ENCODE data around the gene DUOXA2.

The DUOXA2 gene

GRCh38 chr15:45118996-45119395 lies 4.9 kb downstream of the DUOXA2 start:
- no peak for DNase-seq (ENCODE audit: low read depth, low spot score)
- Histone ChIP-seq H3K9ac (ENCODE audit: insufficient read length) (no peak overlapping the region), H3K4me3 (no peak overlapping the region), H3K36me3 (ENCODE audit: insufficient read depth, low read length) (no peaks in the 10 kb centered on the region), H3K9me3 (ENCODE audit: low read depth, low read length) (no peaks in the 10 kb centered on the region), H3K27ac (no peak overlapping the region)
- TF ChIP-seq EZH2 (IDR thresholded peaks at IDR 0.05) (no peak), FOXP2 (optimal IDR thresholded peaks at IDR 0.05; ENCODE audit: control extremely low read depth, extremely low read length, insufficient read depth) (no peak), POLR2AphosphoS5 (IDR thresholded peaks at IDR 0.05; ENCODE audit: borderline replicate concordance, low read depth, low read length) (no peak)

- H3K4me3 ChIP-seq, result no peak overlapping the region
- TF ChIP-seq POLR2AphosphoS5 (IDR thresholded peaks at IDR 0.05; ENCODE audit: borderline replicate concordance, low read depth, low read length) (no peak), FOXP2 (optimal IDR thresholded peaks at IDR 0.05; ENCODE audit: control extremely low read depth, extremely low read length, insufficient read depth) (no peak), EZH2 (IDR thresholded peaks at IDR 0.05) (no peak)
- no peak for DNase-seq (ENCODE audit: low read depth, low spot score)
- no peak overlapping the region for H3K27ac ChIP-seq
- H3K36me3 ChIP-seq (ENCODE audit: insufficient read depth, low read length), result no peaks in the 10 kb centered on the region
- H3K9me3 ChIP-seq (ENCODE audit: low read depth, low read length), result no peaks in the 10 kb centered on the region
- H3K9ac ChIP-seq (ENCODE audit: insufficient read length), result no peak overlapping the region
Measured at GRCh38 chr15:45120081-45120972, 6.2 kb downstream of the DUOXA2 start.

- Histone ChIP-seq H3K9me3 (ENCODE audit: low read depth, low read length) (no peaks in the 10 kb centered on the region), H3K36me3 (ENCODE audit: insufficient read depth, low read length) (no peaks in the 10 kb centered on the region), H3K27ac (no peak overlapping the region), H3K4me3 (no peak overlapping the region), H3K9ac (ENCODE audit: insufficient read length) (no peak overlapping the region)
- no peak for DNase-seq (ENCODE audit: low read depth, low spot score)
- no peak for TF ChIP-seq EZH2 (IDR thresholded peaks at IDR 0.05)
- TF ChIP-seq POLR2AphosphoS5 (IDR thresholded peaks at IDR 0.05; ENCODE audit: borderline replicate concordance, low read depth, low read length), result no peak
- no peak for TF ChIP-seq FOXP2 (optimal IDR thresholded peaks at IDR 0.05; ENCODE audit: control extremely low read depth, extremely low read length, insufficient read depth)
Measured at GRCh38 chr15:45121020-45121419, 6.9 kb downstream of the DUOXA2 start.

- H3K9me3 ChIP-seq (ENCODE audit: low read depth, low read length), result no peaks in the 10 kb centered on the region
- no peak for DNase-seq (ENCODE audit: low read depth, low spot score)
- H3K27ac ChIP-seq, result no peak overlapping the region
- no peak overlapping the region for H3K4me3 ChIP-seq
- TF ChIP-seq EZH2 (IDR thresholded peaks at IDR 0.05) (no peak), POLR2AphosphoS5 (IDR thresholded peaks at IDR 0.05; ENCODE audit: borderline replicate concordance, low read depth, low read length) (no peak), FOXP2 (optimal IDR thresholded peaks at IDR 0.05; ENCODE audit: control extremely low read depth, extremely low read length, insufficient read depth) (no peak)
- no peaks in the 10 kb centered on the region for H3K36me3 ChIP-seq (ENCODE audit: insufficient read depth, low read length)
- no peak overlapping the region for H3K9ac ChIP-seq (ENCODE audit: insufficient read length)
Measured at GRCh38 chr15:45121706-45122417, 7.7 kb downstream of the DUOXA2 start.

- no peaks in the 10 kb centered on the region for H3K9me3 ChIP-seq (ENCODE audit: low read depth, low read length)
- no peak for DNase-seq (ENCODE audit: low read depth, low spot score)
- no peaks in the 10 kb centered on the region for H3K36me3 ChIP-seq (ENCODE audit: insufficient read depth, low read length)
- H3K27ac ChIP-seq, result no peak overlapping the region
- H3K9ac ChIP-seq (ENCODE audit: insufficient read length), result no peak overlapping the region
- H3K4me3 ChIP-seq, result no peak overlapping the region
- TF ChIP-seq EZH2 (IDR thresholded peaks at IDR 0.05) (no peak), POLR2AphosphoS5 (IDR thresholded peaks at IDR 0.05; ENCODE audit: borderline replicate concordance, low read depth, low read length) (no peak), FOXP2 (optimal IDR thresholded peaks at IDR 0.05; ENCODE audit: control extremely low read depth, extremely low read length, insufficient read depth) (no peak)
Measured at GRCh38 chr15:45122719-45123118, 8.6 kb downstream of the DUOXA2 start.

- Histone ChIP-seq H3K27ac (no peak overlapping the region), H3K9me3 (ENCODE audit: low read depth, low read length) (no peaks in the 10 kb centered on the region), H3K4me3 (no peak overlapping the region), H3K9ac (ENCODE audit: insufficient read length) (no peak overlapping the region), H3K36me3 (ENCODE audit: insufficient read depth, low read length) (no peaks in the 10 kb centered on the region)
- no peak for DNase-seq (ENCODE audit: low read depth, low spot score)
- TF ChIP-seq EZH2 (IDR thresholded peaks at IDR 0.05), result no peak
- no peak for TF ChIP-seq POLR2AphosphoS5 (IDR thresholded peaks at IDR 0.05; ENCODE audit: borderline replicate concordance, low read depth, low read length)
- no peak for TF ChIP-seq FOXP2 (optimal IDR thresholded peaks at IDR 0.05; ENCODE audit: control extremely low read depth, extremely low read length, insufficient read depth)
Measured at GRCh38 chr15:45123397-45123796, 9.3 kb downstream of the DUOXA2 start.

GRCh38 chr15:45126535-45127158 lies 12.5 kb downstream of the DUOXA2 start:
- no peaks in the 10 kb centered on the region for H3K36me3 ChIP-seq (ENCODE audit: insufficient read depth, low read length)
- no peak overlapping the region for H3K27ac ChIP-seq
- no peaks in the 10 kb centered on the region for H3K9me3 ChIP-seq (ENCODE audit: low read depth, low read length)
- H3K4me3 ChIP-seq, result no peak overlapping the region
- no peak overlapping the region for H3K9ac ChIP-seq (ENCODE audit: insufficient read length)
- TF ChIP-seq POLR2AphosphoS5 (IDR thresholded peaks at IDR 0.05; ENCODE audit: borderline replicate concordance, low read depth, low read length) (no peak), FOXP2 (optimal IDR thresholded peaks at IDR 0.05; ENCODE audit: control extremely low read depth, extremely low read length, insufficient read depth) (no peak), EZH2 (IDR thresholded peaks at IDR 0.05) (no peak)
- DNase-seq (ENCODE audit: low read depth, low spot score), result peak; percentile 18
